Measurements from ENCODE around the gene ELMO1. TPM values are rescaled to one million over a fixed set of nuclear protein-coding genes. Genes with fewer than 3 reads are reported as not detected.

The ELMO1 gene
- total and polyA plus RNA-seq, 2 experiments from 2014 or later: 19.7 to 28.7 TPM

- 23% methylated on average over 3 of the region's 3 CpGs for WGBS (ENCODE audit: low lambda C conversion rate, missing lambda C conversion rate)
Observed at GRCh38 chr7:37052705-37053104, 396.0 kb downstream of the ELMO1 start.

GRCh38 chr7:37050801-37051200 lies 397.9 kb downstream of the ELMO1 start:
- Histone ChIP-seq H3K27ac (no peak overlapping the region), H4K20me1 (ENCODE audit: insufficient read depth, poor library complexity, severe bottlenecking) (no peaks in the 10 kb centered on the region), H3K36me3 (replicated peaks; ENCODE audit: insufficient read depth, low read depth) (no peaks in the 10 kb centered on the region), H3K4me3 (no peak overlapping the region), H3K9me3 (ENCODE audit: low read depth) (no peaks in the 10 kb centered on the region), H3K79me2 (no peaks in the 10 kb centered on the region), H3K4me2 (no peak overlapping the region), H3K27me3 (no peaks in the 10 kb centered on the region), H2AFZ (no peak overlapping the region), H3K4me1 (ENCODE audit: insufficient read depth) (peaks cover 12% of the 10 kb centered on the region), H3K9me2 (replicated peaks; ENCODE audit: insufficient read depth) (no peaks in the 10 kb centered on the region)
- WGBS (ENCODE audit: low lambda C conversion rate, missing lambda C conversion rate): 50% methylated on average over 1 of the region's 1 CpG
- TF ChIP-seq EZH2 (IDR thresholded peaks at IDR 0.05; ENCODE audit: borderline replicate concordance) (no peak), EZH2phosphoT487 (IDR thresholded peaks at IDR 0.05; ENCODE audit: low read depth, severe bottlenecking, unreplicated experiment) (no peak)
- TF ChIP-seq, protein P1, sequence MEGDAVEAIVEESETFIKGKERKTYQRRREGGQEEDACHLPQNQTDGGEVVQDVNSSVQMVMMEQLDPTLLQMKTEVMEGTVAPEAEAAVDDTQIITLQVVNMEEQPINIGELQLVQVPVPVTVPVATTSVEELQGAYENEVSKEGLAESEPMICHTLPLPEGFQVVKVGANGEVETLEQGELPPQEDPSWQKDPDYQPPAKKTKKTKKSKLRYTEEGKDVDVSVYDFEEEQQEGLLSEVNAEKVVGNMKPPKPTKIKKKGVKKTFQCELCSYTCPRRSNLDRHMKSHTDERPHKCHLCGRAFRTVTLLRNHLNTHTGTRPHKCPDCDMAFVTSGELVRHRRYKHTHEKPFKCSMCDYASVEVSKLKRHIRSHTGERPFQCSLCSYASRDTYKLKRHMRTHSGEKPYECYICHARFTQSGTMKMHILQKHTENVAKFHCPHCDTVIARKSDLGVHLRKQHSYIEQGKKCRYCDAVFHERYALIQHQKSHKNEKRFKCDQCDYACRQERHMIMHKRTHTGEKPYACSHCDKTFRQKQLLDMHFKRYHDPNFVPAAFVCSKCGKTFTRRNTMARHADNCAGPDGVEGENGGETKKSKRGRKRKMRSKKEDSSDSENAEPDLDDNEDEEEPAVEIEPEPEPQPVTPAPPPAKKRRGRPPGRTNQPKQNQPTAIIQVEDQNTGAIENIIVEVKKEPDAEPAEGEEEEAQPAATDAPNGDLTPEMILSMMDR (IDR thresholded peaks at IDR 0.05; ENCODE audit: poor library complexity): no peak
- DNase-seq (ENCODE audit: low spot score): no peak

More at GRCh38 chr7:37052705-37053104, 396.0 kb downstream of the ELMO1 start:
- TF ChIP-seq EZH2 (IDR thresholded peaks at IDR 0.05; ENCODE audit: borderline replicate concordance): no peak
- TF ChIP-seq, protein P1 (IDR thresholded peaks at IDR 0.05; ENCODE audit: poor library complexity): no peak
- TF ChIP-seq EZH2phosphoT487 (IDR thresholded peaks at IDR 0.05; ENCODE audit: low read depth, severe bottlenecking, unreplicated experiment): no peak
- no peak overlapping the region for H3K4me3 ChIP-seq
- H2AFZ ChIP-seq: no peak overlapping the region
- DNase-seq (ENCODE audit: low spot score): peak; percentile 74
- H3K79me2 ChIP-seq: no peaks in the 10 kb centered on the region
- no peaks in the 10 kb centered on the region for H3K9me3 ChIP-seq (ENCODE audit: low read depth)
- H3K27ac ChIP-seq: no peak overlapping the region
- H3K36me3 ChIP-seq (replicated peaks; ENCODE audit: insufficient read depth, low read depth): no peaks in the 10 kb centered on the region
- H3K9me2 ChIP-seq (replicated peaks; ENCODE audit: insufficient read depth): no peaks in the 10 kb centered on the region
- H4K20me1 ChIP-seq (ENCODE audit: insufficient read depth, poor library complexity, severe bottlenecking): no peaks in the 10 kb centered on the region
- no peaks in the 10 kb centered on the region for H3K27me3 ChIP-seq
- H3K4me1 ChIP-seq (ENCODE audit: insufficient read depth): peaks cover 3% of the 10 kb centered on the region
- no peak overlapping the region for H3K4me2 ChIP-seq

GRCh38 chr7:37048674-37049073 lies 400.0 kb downstream of the ELMO1 start:
- Histone ChIP-seq H4K20me1 (ENCODE audit: insufficient read depth, poor library complexity, severe bottlenecking) (no peaks in the 10 kb centered on the region), H3K27ac (no peak overlapping the region), H3K27me3 (no peaks in the 10 kb centered on the region), H3K4me1 (ENCODE audit: insufficient read depth) (peaks cover 12% of the 10 kb centered on the region), H3K4me2 (no peak overlapping the region), H3K79me2 (no peaks in the 10 kb centered on the region), H3K4me3 (no peak overlapping the region), H3K9me2 (replicated peaks; ENCODE audit: insufficient read depth) (no peaks in the 10 kb centered on the region), H3K36me3 (replicated peaks; ENCODE audit: insufficient read depth, low read depth) (no peaks in the 10 kb centered on the region), H3K9me3 (ENCODE audit: low read depth) (no peaks in the 10 kb centered on the region), H2AFZ (no peak overlapping the region)
- DNase-seq (ENCODE audit: low spot score): no peak
- WGBS (ENCODE audit: low lambda C conversion rate, missing lambda C conversion rate): 67% methylated on average over 3 of the region's 3 CpGs
- TF ChIP-seq EZH2 (IDR thresholded peaks at IDR 0.05; ENCODE audit: borderline replicate concordance): no peak
- no peak for TF ChIP-seq EZH2phosphoT487 (IDR thresholded peaks at IDR 0.05; ENCODE audit: low read depth, severe bottlenecking, unreplicated experiment)
- TF ChIP-seq, protein P1 (IDR thresholded peaks at IDR 0.05; ENCODE audit: poor library complexity): no peak

DNA sequence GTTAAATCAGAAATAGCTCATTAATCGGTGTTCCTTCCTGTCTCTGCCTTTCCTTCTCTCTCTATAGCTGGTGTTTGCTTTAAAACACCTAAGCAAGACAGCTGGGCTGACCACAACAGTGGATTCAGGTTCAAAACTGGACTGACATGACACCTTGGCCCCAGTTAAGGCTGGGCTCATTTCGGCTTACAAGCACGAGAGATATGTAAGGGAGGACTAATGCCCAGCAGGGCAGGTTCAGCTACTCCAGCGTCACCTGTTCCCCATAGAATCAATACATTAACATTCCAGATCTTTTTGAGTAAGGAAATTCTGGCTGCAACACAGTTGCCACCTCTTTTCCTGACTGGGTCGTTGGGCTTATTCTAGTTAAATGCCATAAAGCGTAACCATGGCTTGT lies 401.4 kb downstream of the ELMO1 start:
- Histone ChIP-seq H3K9me3 (ENCODE audit: low read depth) (no peaks in the 10 kb centered on the region), H3K4me2 (no peak overlapping the region), H3K27me3 (no peaks in the 10 kb centered on the region), H3K79me2 (no peaks in the 10 kb centered on the region), H3K4me3 (no peak overlapping the region), H2AFZ (no peak overlapping the region), H3K9me2 (replicated peaks; ENCODE audit: insufficient read depth) (no peaks in the 10 kb centered on the region), H3K4me1 (ENCODE audit: insufficient read depth) (peaks cover 12% of the 10 kb centered on the region), H3K27ac (no peak overlapping the region), H3K36me3 (replicated peaks; ENCODE audit: insufficient read depth, low read depth) (no peaks in the 10 kb centered on the region), H4K20me1 (ENCODE audit: insufficient read depth, poor library complexity, severe bottlenecking) (no peaks in the 10 kb centered on the region)
- TF ChIP-seq EZH2phosphoT487 (IDR thresholded peaks at IDR 0.05; ENCODE audit: low read depth, severe bottlenecking, unreplicated experiment) (no peak), EZH2 (IDR thresholded peaks at IDR 0.05; ENCODE audit: borderline replicate concordance) (no peak)
- TF ChIP-seq, protein P1 (IDR thresholded peaks at IDR 0.05; ENCODE audit: poor library complexity): no peak
- 63% methylated on average over 6 of the region's 6 CpGs for WGBS (ENCODE audit: low lambda C conversion rate, missing lambda C conversion rate)
- DNase-seq (ENCODE audit: low spot score): no peak

All from hepatocyte (in vitro differentiated cells).